Activated B cell treated with CpG ODN at 0.5 μM for 24 hours (primary cell): ENCODE data around the gene MRM3. TPM values are rescaled to one million over a fixed set of nuclear protein-coding genes. Genes with fewer than 3 reads are reported as not detected.
"Not testable (repeated sequence)": the region's sequence is repeated elsewhere in the genome, so short reads cannot be mapped to it uniquely, and the experiment has no call there.

ENCODE experiments used
- ATAC-seq: fragments of 200-7000 bp; cut with Tn5 transposase; one replicate; pipeline ENCODE4 v1.10.0; 2021; ENCODE audit warnings: low read depth, mild to moderate bottlenecking, moderate library complexity
- CTCF ChIA-PET: fragments of 350-600 bp; sonication (Branson Sonifier 250); formaldehyde crosslinking; loops from one replicate; lab custom pipeline; 2021; ENCODE audit warnings: antibody characterized with exemption; lab: Charles Lee
- POLR2A ChIA-PET: fragments of 350-600 bp; sonication (Branson Sonifier 250); formaldehyde crosslinking; loops from one replicate; lab custom pipeline; 2021; ENCODE audit warnings: antibody characterized with exemption; lab: Charles Lee
- DNase-seq: peaks from one replicate; pipeline ENCODE4 v3.0.0; 2022
- H3K27ac Mint-ChIP-seq: one replicate; pipeline ENCODE4 v1.8.0; 2020; ENCODE audit warnings: mixed read lengths
- H3K27me3 Mint-ChIP-seq: one replicate; pipeline ENCODE4 v1.8.0; 2021; ENCODE audit warnings: mixed read lengths
- H3K36me3 Mint-ChIP-seq: one replicate; pipeline ENCODE4 v1.8.0; 2021; ENCODE audit warnings: low read depth, mixed read lengths
- H3K4me1 Mint-ChIP-seq: one replicate; pipeline ENCODE4 v1.8.0; 2021; ENCODE audit warnings: mixed read lengths
- H3K4me3 Mint-ChIP-seq: one replicate; pipeline ENCODE4 v1.8.0; 2020; ENCODE audit warnings: mild to moderate bottlenecking, mixed read lengths
- H3K9me3 Mint-ChIP-seq: one replicate; pipeline ENCODE4 v1.8.0; 2020; ENCODE audit warnings: mixed read lengths
- CTCF ChIP-seq: fragments of 200-600 bp; IDR thresholded peaks from one replicate; pipeline ENCODE4 v1.8.0; 2022; ENCODE audit warnings: antibody characterized with exemption, mild to moderate bottlenecking
- intact Hi-C: fragments of 100-400 bp; cut with micrococcal nuclease; formaldehyde crosslinking; loops from one replicate; pipeline ENCODE4 v1.15.1; 2024
- total RNA-seq: library from RNA; stranded (reverse); gene quantifications from 2 replicates; pipeline ENCODE4 v1.2.3, GENCODE V29; 2022

Gene MRM3
- total RNA-seq, 1 donor from 2014 or later: 26.3 TPM

- H3K27me3 Mint-ChIP-seq: no peaks in the 10 kb centered on the region
- ATAC-seq (no peak), DNase-seq (no peak)
- H3K27ac Mint-ChIP-seq: no peak overlapping the region
- intact Hi-C loops: no loop called here
- CTCF ChIA-PET: no interaction called here
- H3K4me1 Mint-ChIP-seq: no peaks in the 10 kb centered on the region
- POLR2A ChIA-PET: no interaction called here
- no peak for TF ChIP-seq CTCF
- H3K36me3 Mint-ChIP-seq: peaks cover 84% of the 10 kb centered on the region
- H3K9me3 Mint-ChIP-seq: no peaks in the 10 kb centered on the region
- H3K4me3 Mint-ChIP-seq: no peak overlapping the region
Measured at GRCh38 chr17:774313-774584, 7.9 kb upstream of the MRM3 start.

- intact Hi-C loops: no loop called here
- no peak for ATAC-seq
- no peak for DNase-seq
- ChIA-PET CTCF (interaction anchor here (1.0 to 2.1 kb wide), 2 partner anchors 218 to 366 kb away, joined by 3 to 4 read pairs; partner anchors contain the start of gene TIMM22), POLR2A (no interaction called here)
- Mint-ChIP-seq H3K36me3 (peaks cover 62% of the 10 kb centered on the region), H3K9me3 (no peaks in the 10 kb centered on the region), H3K27ac (no peak overlapping the region), H3K4me3 (no peak overlapping the region), H3K27me3 (no peaks in the 10 kb centered on the region), H3K4me1 (peaks cover 21% of the 10 kb centered on the region)
- TF ChIP-seq CTCF: no peak
Measured at GRCh38 chr17:778096-778495, 4.1 kb upstream of the MRM3 start.

- Mint-ChIP-seq H3K27me3 (no peaks in the 10 kb centered on the region), H3K27ac (no peak overlapping the region), H3K36me3 (peaks cover 40% of the 10 kb centered on the region), H3K9me3 (no peaks in the 10 kb centered on the region), H3K4me3 (peak overlapping the region; percentile 12), H3K4me1 (peaks cover 38% of the 10 kb centered on the region)
- ATAC-seq (no peak), DNase-seq (no peak)
- intact Hi-C loops: loop anchor here (10.0 kb wide), 1 partner anchor 569 kb away; no protein-coding TSS in a partner anchor
- CTCF ChIA-PET: no interaction called here
- TF ChIP-seq CTCF: no peak
- POLR2A ChIA-PET: no interaction called here
Measured at GRCh38 chr17:784143-784542, 2.0 kb downstream of the MRM3 start.

GRCh38 chr17:785901-786300 is 3.7 kb downstream of the MRM3 start:
- Mint-ChIP-seq H3K4me1 (peaks cover 34% of the 10 kb centered on the region), H3K36me3 (peaks cover 50% of the 10 kb centered on the region)
- CTCF ChIA-PET, H3K27ac Mint-ChIP-seq, H3K27me3 Mint-ChIP-seq, POLR2A ChIA-PET, ATAC-seq, DNase-seq, H3K9me3 Mint-ChIP-seq, H3K4me3 Mint-ChIP-seq: not testable (repeated sequence)
- intact Hi-C loops: loop anchor here (10.0 kb wide), 1 partner anchor 571 kb away; no protein-coding TSS in a partner anchor

GRCh38 chr17:787641-788221 is 5.6 kb downstream of the MRM3 start:
- ChIA-PET POLR2A (no interaction called here), CTCF (no interaction called here)
- intact Hi-C loops: loop anchor here (10.0 kb wide), 1 partner anchor 573 kb away; no protein-coding TSS in a partner anchor
- Mint-ChIP-seq H3K27me3 (no peaks in the 10 kb centered on the region), H3K9me3 (no peaks in the 10 kb centered on the region), H3K4me1 (peaks cover 20% of the 10 kb centered on the region), H3K27ac (no peak overlapping the region), H3K4me3 (no peak overlapping the region), H3K36me3 (peaks cover 61% of the 10 kb centered on the region)
- DNase-seq (no peak), ATAC-seq (no peak)
- TF ChIP-seq CTCF: no peak

GRCh38 chr17:788551-788950 is 6.4 kb downstream of the MRM3 start:
- Mint-ChIP-seq H3K9me3 (no peaks in the 10 kb centered on the region), H3K36me3 (peaks cover 64% of the 10 kb centered on the region), H3K27me3 (no peaks in the 10 kb centered on the region), H3K27ac (no peak overlapping the region), H3K4me1 (peaks cover 12% of the 10 kb centered on the region), H3K4me3 (no peak overlapping the region)
- CTCF ChIA-PET: no interaction called here
- POLR2A ChIA-PET: interaction anchor here (0.6 kb wide), 1 partner anchor 18 kb away, joined by 4 read pairs; no protein-coding TSS in a partner anchor
- TF ChIP-seq CTCF: no peak
- intact Hi-C loops: loop anchor here (10.0 kb wide), 1 partner anchor 574 kb away; no protein-coding TSS in a partner anchor
- DNase-seq (no peak), ATAC-seq (no peak)
